Thyroid gland (tissue), 4 donors: ENCODE results near the gene RBMS1.

Experiments used
- POLR2A ChIP-seq, 2 donors: fragments of 450-650 bp; IDR thresholded peaks; one replicate each; pipeline ENCODE4 v1.6.1; 2017; ENCODE audit warnings: antibody characterized with exemption in 2 of 2, mild to moderate bottlenecking in 2 of 2, moderate library complexity in 1 of 2
- TF ChIP-seq, protein P1 (sequence below), 6 experiments: fragments of 200-600 bp in 3 of 6; fragments of 450-650 bp in 3 of 6; sonication (generic) in 3 of 6; IDR thresholded peaks; one replicate each; pipeline ENCODE4 v1.5.1; 2016 to 2019; ENCODE audit warnings: antibody characterized with exemption in 6 of 6, mild to moderate bottlenecking in 2 of 6, inconsistent platforms in 1 of 6, moderate library complexity in 1 of 6

DNA sequence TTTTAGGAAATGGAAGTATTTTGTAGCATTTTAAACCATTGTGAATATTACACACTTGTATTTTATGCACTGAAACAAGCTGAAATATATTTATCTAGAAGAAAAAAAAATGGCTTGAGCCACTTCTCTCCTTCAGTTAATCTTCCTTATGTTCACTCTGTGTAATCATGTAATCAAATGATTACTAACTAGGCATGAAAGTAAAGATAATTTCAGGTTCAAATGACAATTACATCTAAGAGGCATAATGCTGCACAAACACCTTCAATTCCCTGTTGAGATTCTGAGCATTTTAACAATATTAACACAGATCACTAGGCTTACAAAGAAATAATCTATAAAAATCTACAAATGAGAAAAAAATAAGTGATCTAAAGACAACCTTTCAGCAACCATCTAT, 173.9 kb downstream of the RBMS1 start:
- TF ChIP-seq, protein P1, sequence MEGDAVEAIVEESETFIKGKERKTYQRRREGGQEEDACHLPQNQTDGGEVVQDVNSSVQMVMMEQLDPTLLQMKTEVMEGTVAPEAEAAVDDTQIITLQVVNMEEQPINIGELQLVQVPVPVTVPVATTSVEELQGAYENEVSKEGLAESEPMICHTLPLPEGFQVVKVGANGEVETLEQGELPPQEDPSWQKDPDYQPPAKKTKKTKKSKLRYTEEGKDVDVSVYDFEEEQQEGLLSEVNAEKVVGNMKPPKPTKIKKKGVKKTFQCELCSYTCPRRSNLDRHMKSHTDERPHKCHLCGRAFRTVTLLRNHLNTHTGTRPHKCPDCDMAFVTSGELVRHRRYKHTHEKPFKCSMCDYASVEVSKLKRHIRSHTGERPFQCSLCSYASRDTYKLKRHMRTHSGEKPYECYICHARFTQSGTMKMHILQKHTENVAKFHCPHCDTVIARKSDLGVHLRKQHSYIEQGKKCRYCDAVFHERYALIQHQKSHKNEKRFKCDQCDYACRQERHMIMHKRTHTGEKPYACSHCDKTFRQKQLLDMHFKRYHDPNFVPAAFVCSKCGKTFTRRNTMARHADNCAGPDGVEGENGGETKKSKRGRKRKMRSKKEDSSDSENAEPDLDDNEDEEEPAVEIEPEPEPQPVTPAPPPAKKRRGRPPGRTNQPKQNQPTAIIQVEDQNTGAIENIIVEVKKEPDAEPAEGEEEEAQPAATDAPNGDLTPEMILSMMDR (IDR thresholded peaks at IDR 0.05), result no peak
- no peak for TF ChIP-seq POLR2A (IDR thresholded peaks at IDR 0.05)
